HEK293 (cell line): ENCODE results near the gene HOXB9.

Source experiments
- AEBP2 ChIP-seq: fragments of 450-650 bp; formaldehyde crosslinking; IDR thresholded peaks from 2 replicates; pipeline ENCODE4 v1.5.1; 2016; ENCODE audit warnings: missing biosample characterization, missing genetic modification characterization, borderline replicate concordance
- BCL11B ChIP-seq: fragments of 450-650 bp; formaldehyde crosslinking; IDR thresholded peaks from 2 replicates; pipeline ENCODE4 v1.5.1; 2016; ENCODE audit warnings: low read depth, missing biosample characterization, missing genetic modification characterization
- ELK4 ChIP-seq: IDR thresholded peaks from 2 replicates; pipeline ENCODE4 v1.6.1; 2011; ENCODE audit warnings: mild to moderate bottlenecking, low read depth, low read length, borderline replicate concordance
- GLIS2 ChIP-seq: fragments of 450-650 bp; formaldehyde crosslinking; IDR thresholded peaks from 2 replicates; pipeline ENCODE4 v1.5.1; 2016; ENCODE audit warnings: missing biosample characterization, missing genetic modification characterization
- KLF17 ChIP-seq: fragments of 450-650 bp; formaldehyde crosslinking; IDR thresholded peaks from 2 replicates; pipeline ENCODE4 v1.5.1; 2016; ENCODE audit warnings: missing biosample characterization, missing genetic modification characterization
- KLF9 ChIP-seq: fragments of 450-650 bp; formaldehyde crosslinking; IDR thresholded peaks from 2 replicates; pipeline ENCODE4 v1.5.1; 2016; ENCODE audit warnings: missing biosample characterization, missing genetic modification characterization, low read depth
- SALL2 ChIP-seq: fragments of 450-650 bp; formaldehyde crosslinking; IDR thresholded peaks from 2 replicates; pipeline ENCODE4 v1.5.0; 2017; ENCODE audit warnings: missing biosample characterization, mild to moderate bottlenecking, missing genetic modification characterization, borderline replicate concordance
- ZBTB1 ChIP-seq: fragments of 450-650 bp; formaldehyde crosslinking; IDR thresholded peaks from 2 replicates; pipeline ENCODE4 v1.5.1; 2016; ENCODE audit warnings: missing biosample characterization, missing genetic modification characterization
- ZFP69B ChIP-seq: fragments of 450-650 bp; formaldehyde crosslinking; IDR thresholded peaks from 2 replicates; pipeline ENCODE4 v1.5.1; 2016; ENCODE audit warnings: missing biosample characterization, missing genetic modification characterization
- ZNF18 ChIP-seq: fragments of 450-650 bp; formaldehyde crosslinking; IDR thresholded peaks from 2 replicates; pipeline ENCODE4 v1.5.1; 2016; ENCODE audit warnings: missing biosample characterization, missing genetic modification characterization
- ZNF214 ChIP-seq: fragments of 450-650 bp; formaldehyde crosslinking; IDR thresholded peaks from 2 replicates; pipeline ENCODE4 v1.5.1; 2017; ENCODE audit warnings: missing biosample characterization, mild to moderate bottlenecking, missing genetic modification characterization, borderline replicate concordance
- ZNF221 ChIP-seq: fragments of 450-650 bp; formaldehyde crosslinking; IDR thresholded peaks from 2 replicates; pipeline ENCODE4 v1.5.1; 2017; ENCODE audit warnings: missing biosample characterization, missing genetic modification characterization, borderline replicate concordance
- ZNF311 ChIP-seq: fragments of 450-650 bp; formaldehyde crosslinking; IDR thresholded peaks from 2 replicates; pipeline ENCODE4 v1.5.1; 2017; ENCODE audit warnings: missing biosample characterization, missing genetic modification characterization, borderline replicate concordance
- ZNF341 ChIP-seq: fragments of 450-650 bp; formaldehyde crosslinking; IDR thresholded peaks from 2 replicates; pipeline ENCODE4; 2016; ENCODE audit warnings: low read depth, missing biosample characterization, missing genetic modification characterization
- ZNF366 ChIP-seq: fragments of 450-650 bp; formaldehyde crosslinking; conservative IDR thresholded peaks from 2 replicates; pipeline ENCODE4 v1.5.1; 2016; ENCODE audit warnings: missing biosample characterization, missing genetic modification characterization
- ZNF37A ChIP-seq: fragments of 450-650 bp; IDR thresholded peaks from 2 replicates; pipeline ENCODE4 v1.5.1; 2018; ENCODE audit warnings: missing biosample characterization, missing genetic modification characterization
- ZNF416 ChIP-seq: fragments of 450-650 bp; formaldehyde crosslinking; IDR thresholded peaks from 2 replicates; pipeline ENCODE4 v1.5.1; 2016; ENCODE audit warnings: missing biosample characterization, missing genetic modification characterization
- ZNF549 ChIP-seq: fragments of 450-650 bp; IDR thresholded peaks from 2 replicates; pipeline ENCODE4 v1.5.1; 2018; ENCODE audit warnings: missing biosample characterization, missing genetic modification characterization, mild to moderate bottlenecking, inconsistent platforms, moderate library complexity
- ZNF555 ChIP-seq: fragments of 450-650 bp; formaldehyde crosslinking; conservative IDR thresholded peaks from 2 replicates; pipeline ENCODE4 v1.5.1; 2017; ENCODE audit warnings: missing biosample characterization, mild to moderate bottlenecking, missing genetic modification characterization, inconsistent platforms
- ZNF561 ChIP-seq: fragments of 450-650 bp; IDR thresholded peaks from 2 replicates; pipeline ENCODE4 v1.5.1; 2018; ENCODE audit warnings: missing biosample characterization, missing genetic modification characterization, borderline replicate concordance
- ZNF645 ChIP-seq: fragments of 450-650 bp; formaldehyde crosslinking; IDR thresholded peaks from 2 replicates; pipeline ENCODE4; 2016; ENCODE audit warnings: missing biosample characterization, missing genetic modification characterization
- ZNF654 ChIP-seq: fragments of 450-650 bp; formaldehyde crosslinking; IDR thresholded peaks from 2 replicates; pipeline ENCODE4 v1.5.1; 2016; ENCODE audit warnings: low read depth, missing biosample characterization, missing genetic modification characterization
- ZNF76 ChIP-seq: fragments of 450-650 bp; formaldehyde crosslinking; IDR thresholded peaks from 2 replicates; pipeline ENCODE4; 2016; ENCODE audit warnings: low read depth, missing biosample characterization, missing genetic modification characterization, borderline replicate concordance
- ZSCAN16 ChIP-seq: fragments of 450-650 bp; formaldehyde crosslinking; IDR thresholded peaks from 2 replicates; pipeline ENCODE4 v1.5.1; 2016; ENCODE audit warnings: missing biosample characterization, missing genetic modification characterization
- ZSCAN23 ChIP-seq: fragments of 450-650 bp; formaldehyde crosslinking; IDR thresholded peaks from 2 replicates; pipeline ENCODE4 v1.5.1; 2016; ENCODE audit warnings: missing biosample characterization, missing genetic modification characterization
- ZSCAN30 ChIP-seq: fragments of 450-650 bp; IDR thresholded peaks from 2 replicates; pipeline ENCODE4 v1.5.1; 2018; ENCODE audit warnings: missing biosample characterization, mild to moderate bottlenecking, missing genetic modification characterization, moderate library complexity
- TF ChIP-seq, protein P1 (sequence below): fragments of 450-650 bp; formaldehyde crosslinking; conservative IDR thresholded peaks from 2 replicates; pipeline ENCODE4 v1.5.1; 2016; ENCODE audit warnings: low read depth, missing biosample characterization, missing genetic modification characterization
- TF ChIP-seq, protein P2 (sequence below): fragments of 450-650 bp; formaldehyde crosslinking; IDR thresholded peaks from 2 replicates; pipeline ENCODE4 v1.5.1; 2016; ENCODE audit warnings: missing biosample characterization, missing genetic modification characterization

Gene HOXB9

DNA sequence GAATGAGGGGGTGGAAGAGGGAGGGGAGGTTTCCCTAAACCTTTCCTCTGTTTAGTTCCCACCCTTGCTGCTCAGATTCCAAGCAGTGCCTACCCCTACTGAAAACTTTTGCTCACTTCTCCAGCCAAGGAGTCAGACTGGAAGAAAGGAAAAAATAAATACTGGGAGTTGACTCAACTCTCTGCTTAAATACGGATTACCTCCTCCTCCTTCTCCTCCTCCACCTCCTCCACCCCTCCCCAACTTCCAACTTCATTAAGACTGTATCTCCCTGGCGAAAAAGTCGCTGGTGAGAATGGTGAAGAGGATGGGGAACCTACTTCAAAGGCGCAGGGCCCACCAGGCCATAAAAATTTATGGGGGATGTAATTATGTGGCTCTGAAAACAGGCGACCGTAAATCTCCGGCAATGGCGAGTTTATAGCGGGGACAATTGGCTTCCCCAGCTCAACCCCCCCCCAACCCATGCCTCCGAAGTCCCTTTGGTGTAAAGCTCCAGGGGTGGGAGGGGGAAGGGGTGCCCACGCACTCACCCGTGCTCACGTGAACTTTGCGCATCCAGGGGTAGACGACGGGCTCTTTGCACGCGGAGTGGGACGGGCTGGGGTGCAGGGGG is 48.7 kb downstream of the HOXB9 start (continued):
- TF ChIP-seq ZNF311 (tag by site-specific recombination) (no peak), ZNF561 (peak; percentile 99), ZSCAN16 (tag by site-specific recombination) (peak; percentile 81; the same call in 1 of the 2 replicates), ZNF221 (tag by site-specific recombination) (0 out of 2 replicates have a peak, but pooled peaks have one; percentile 39), ZNF549 (tag by site-specific recombination) (no peak), ZBTB1 (tag by site-specific recombination) (no peak; the same call in 1 of the 2 replicates), ZFP69B (tag by site-specific recombination) (peak; percentile 99), ZNF654 (tag by site-specific recombination) (peak; percentile 30; the same call in 1 of the 2 replicates), KLF9 (no peak), ZNF416 (tag by site-specific recombination) (no peak), ZNF341 (tag by site-specific recombination) (peak; percentile 60), ZNF366 (tag by site-specific recombination) (peak; percentile 88), ZNF214 (tag by site-specific recombination) (no peak), KLF17 (peak; percentile 98), ZNF645 (tag by site-specific recombination) (peak; percentile 82; the same call in 1 of the 2 replicates), ZSCAN23 (tag by site-specific recombination) (0 out of 2 replicates have a peak, but pooled peaks have one; percentile 25), AEBP2 (tag by site-specific recombination) (no peak), SALL2 (tag by site-specific recombination) (no peak), GLIS2 (peak; percentile 59), ZNF76 (tag by site-specific recombination) (peak; percentile 60; the same call in 1 of the 2 replicates), ZSCAN30 (tag by site-specific recombination) (peak; percentile 96), ELK4 (no peak), ZNF37A (tag by site-specific recombination) (0 out of 2 replicates have a peak, but pooled peaks have one; percentile 9), ZNF555 (tag by site-specific recombination) (no peak), BCL11B (tag by site-specific recombination) (peak; percentile 95), ZNF18 (tag by site-specific recombination) (peak; percentile 98)
- TF ChIP-seq, protein P1, sequence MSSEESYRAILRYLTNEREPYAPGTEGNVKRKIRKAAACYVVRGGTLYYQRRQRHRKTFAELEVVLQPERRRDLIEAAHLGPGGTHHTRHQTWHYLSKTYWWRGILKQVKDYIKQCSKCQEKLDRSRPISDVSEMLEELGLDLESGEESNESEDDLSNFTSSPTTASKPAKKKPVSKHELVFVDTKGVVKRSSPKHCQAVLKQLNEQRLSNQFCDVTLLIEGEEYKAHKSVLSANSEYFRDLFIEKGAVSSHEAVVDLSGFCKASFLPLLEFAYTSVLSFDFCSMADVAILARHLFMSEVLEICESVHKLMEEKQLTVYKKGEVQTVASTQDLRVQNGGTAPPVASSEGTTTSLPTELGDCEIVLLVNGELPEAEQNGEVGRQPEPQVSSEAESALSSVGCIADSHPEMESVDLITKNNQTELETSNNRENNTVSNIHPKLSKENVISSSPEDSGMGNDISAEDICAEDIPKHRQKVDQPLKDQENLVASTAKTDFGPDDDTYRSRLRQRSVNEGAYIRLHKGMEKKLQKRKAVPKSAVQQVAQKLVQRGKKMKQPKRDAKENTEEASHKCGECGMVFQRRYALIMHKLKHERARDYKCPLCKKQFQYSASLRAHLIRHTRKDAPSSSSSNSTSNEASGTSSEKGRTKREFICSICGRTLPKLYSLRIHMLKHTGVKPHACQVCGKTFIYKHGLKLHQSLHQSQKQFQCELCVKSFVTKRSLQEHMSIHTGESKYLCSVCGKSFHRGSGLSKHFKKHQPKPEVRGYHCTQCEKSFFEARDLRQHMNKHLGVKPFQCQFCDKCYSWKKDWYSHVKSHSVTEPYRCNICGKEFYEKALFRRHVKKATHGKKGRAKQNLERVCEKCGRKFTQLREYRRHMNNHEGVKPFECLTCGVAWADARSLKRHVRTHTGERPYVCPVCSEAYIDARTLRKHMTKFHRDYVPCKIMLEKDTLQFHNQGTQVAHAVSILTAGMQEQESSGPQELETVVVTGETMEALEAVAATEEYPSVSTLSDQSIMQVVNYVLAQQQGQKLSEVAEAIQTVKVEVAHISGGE (tag by site-specific recombination), result peak; percentile 31; the same call in 1 of the 2 replicates
- TF ChIP-seq, protein P2, sequence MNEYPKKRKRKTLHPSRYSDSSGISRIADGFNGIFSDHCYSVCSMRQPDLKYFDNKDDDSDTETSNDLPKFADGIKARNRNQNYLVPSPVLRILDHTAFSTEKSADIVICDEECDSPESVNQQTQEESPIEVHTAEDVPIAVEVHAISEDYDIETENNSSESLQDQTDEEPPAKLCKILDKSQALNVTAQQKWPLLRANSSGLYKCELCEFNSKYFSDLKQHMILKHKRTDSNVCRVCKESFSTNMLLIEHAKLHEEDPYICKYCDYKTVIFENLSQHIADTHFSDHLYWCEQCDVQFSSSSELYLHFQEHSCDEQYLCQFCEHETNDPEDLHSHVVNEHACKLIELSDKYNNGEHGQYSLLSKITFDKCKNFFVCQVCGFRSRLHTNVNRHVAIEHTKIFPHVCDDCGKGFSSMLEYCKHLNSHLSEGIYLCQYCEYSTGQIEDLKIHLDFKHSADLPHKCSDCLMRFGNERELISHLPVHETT, result peak; percentile 89
